GM19328 (cell line): ENCODE measurements around the gene SRGAP1.
"Not testable (repeated sequence)": the region's sequence is repeated elsewhere in the genome, so short reads cannot be mapped to it uniquely, and the experiment has no call there.

Source experiments
- ATAC-seq: cut with Tn5 transposase; IDR thresholded peaks from one replicate; pipeline ENCODE4 v1.9.1; 2021; ENCODE audit warnings: mild to moderate bottlenecking, moderate library complexity; ENCODE audit not compliant: unreplicated experiment

Gene SRGAP1

DNA sequence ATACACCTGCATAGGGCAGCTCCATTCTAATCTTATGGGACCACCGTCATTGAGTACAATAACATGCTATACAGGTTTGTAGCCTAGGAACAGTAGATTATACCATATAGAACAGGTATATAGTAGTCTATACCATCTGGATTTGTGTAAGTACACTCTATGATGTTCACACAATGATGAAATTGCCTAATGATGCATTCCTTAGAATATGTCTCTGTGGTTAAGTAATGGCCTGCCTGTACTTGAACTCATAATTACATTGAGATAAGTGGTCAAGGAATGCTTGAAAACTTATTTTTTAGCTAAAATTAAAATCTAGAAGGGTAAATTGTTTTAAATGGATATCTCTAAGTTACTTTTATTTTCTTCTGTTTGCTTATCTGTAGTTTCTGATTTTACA is 152.7 kb downstream of the SRGAP1 start:
- no peak for ATAC-seq

DNA sequence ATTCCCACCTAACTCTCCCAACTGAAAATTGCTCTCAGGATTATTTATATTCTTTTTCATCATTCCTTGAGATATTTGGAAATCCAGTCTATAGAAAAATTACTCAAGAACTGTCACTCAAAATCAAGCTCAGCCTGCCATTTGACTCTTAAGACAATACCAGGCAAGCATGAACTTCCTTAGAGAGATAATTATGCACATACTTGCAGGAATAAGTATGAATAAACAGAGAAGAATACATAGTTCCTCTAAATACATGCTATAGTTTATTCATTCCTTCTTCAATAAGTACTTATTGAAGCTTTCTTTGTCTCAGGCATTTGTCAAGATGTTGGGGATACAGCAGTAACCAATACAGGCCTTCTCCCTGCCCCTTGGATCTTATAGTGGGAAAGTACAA is 154.1 kb downstream of the SRGAP1 start:
- no peak for ATAC-seq

DNA sequence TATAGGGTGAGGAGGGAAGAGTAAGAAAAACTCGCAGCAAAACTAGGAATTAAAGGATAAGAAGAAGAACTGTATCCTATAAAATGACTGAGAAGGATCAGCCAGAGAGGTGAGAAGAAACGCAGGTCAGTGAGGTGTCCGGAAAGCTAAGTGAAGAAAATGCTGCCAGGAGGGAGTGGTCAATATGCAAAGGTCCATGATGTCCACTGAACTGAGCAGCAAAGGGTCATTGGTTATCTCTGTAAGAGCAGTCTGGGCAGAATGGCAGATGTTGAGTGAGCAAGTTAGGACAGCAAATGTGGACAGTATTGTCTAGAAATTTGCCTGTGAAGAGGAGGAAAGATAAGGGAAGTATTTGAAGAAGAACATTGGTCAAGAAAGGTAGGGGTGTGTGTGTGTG is 155.4 kb downstream of the SRGAP1 start:
- ATAC-seq = no peak

DNA sequence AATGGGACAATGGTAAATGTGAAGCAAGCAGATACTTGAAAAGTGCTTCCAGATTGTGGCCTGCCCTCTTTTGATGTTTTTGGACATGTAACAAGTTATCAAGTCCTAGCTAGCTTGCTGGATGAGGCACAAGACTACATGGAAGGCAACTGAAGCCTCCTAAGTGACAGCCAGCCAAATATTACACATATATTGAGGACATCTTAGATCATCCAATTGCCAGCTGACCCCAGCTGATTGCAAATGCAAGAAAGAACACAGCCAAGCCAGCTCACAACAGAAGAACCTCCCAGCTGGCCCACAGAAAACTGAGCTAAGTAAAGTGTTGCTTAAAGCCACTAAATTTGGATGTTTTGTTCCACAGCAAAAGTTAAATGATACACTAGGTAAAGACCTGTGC is 156.9 kb downstream of the SRGAP1 start:
- ATAC-seq = no peak

DNA sequence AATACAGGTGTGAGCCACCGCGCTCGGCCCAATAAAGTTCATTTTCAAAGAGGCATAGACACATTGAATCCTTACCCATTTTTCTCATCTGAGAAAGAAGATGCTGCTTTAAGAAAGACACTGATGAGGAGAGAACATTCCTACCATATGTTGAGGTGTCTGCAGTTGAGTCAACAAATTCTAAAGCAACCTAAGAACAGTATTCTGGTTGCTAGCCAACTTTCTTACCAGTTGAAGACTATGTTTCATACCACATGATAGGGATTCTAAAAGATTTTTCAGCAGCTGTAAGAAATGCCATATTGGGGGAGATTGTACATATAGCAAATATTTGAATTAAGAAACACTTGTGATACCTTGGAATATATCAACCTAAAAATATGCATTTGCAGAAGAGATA is 160.1 kb downstream of the SRGAP1 start:
- no peak for ATAC-seq

DNA sequence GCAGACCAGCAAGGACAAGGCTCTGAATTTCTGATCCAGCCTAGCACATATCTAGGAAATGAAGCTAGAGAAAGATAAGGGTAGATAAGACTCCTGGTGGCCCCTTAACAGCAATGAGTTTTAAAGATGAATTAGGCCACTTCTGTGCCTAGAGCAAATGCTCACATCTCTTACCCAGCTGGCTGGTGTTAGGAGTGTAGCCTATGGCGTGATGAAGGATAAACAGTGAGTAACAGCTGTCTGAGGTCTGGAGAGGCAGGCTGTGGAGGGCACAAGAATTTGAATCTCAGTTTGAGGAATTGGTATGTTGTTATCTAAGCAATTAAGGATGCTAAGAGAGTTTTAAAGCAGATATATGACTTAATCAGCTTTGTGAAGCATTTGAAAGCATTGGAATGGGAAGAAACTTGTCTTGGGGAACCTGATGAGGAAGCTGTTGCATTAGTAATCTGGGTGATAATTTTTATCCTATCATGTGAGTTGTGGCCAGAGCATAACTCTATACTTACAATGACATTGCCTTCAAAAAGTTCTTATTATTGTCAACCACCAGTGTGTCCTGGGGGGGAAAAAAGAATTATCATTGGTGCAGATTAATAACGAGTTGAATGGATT is 161.8 kb downstream of the SRGAP1 start:
- no peak for ATAC-seq

DNA sequence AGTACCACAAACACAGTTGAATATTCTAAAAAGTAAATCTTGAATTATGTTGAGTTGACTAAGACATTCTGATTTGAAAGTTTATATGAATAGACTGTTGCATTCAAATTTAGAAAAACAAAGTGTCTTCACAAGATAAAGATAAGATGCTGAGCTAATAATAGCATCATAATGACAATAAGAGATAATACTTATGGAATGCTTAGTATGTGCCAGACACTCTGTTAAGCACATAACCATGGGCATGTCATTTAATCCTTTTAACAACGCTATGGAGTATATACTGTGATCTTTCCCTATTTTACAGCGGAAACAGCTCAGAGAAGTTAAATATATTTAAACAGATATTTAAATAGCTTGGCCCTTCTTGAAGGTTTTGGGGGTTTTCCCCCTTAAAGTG is 163.4 kb downstream of the SRGAP1 start:
- no peak for ATAC-seq

DNA sequence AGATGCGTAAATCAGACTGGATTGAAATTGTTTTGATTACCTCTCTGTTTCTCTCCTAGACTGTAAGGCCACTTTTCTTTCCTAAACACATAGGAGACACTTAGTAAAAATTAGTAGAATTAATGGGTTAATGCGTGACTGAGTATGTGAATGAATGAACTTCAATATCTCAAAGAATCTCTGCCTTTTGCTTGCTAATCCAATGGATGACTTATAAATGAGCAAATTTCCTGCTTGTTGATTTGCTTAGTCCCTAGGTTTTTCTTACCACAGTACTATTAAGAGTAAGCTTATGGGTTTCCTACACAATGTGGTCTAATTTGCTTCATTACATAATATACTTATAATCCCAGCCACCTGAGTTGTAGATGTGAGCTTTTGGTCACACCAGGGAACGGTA is 164.1 kb downstream of the SRGAP1 start:
- no peak for ATAC-seq

DNA sequence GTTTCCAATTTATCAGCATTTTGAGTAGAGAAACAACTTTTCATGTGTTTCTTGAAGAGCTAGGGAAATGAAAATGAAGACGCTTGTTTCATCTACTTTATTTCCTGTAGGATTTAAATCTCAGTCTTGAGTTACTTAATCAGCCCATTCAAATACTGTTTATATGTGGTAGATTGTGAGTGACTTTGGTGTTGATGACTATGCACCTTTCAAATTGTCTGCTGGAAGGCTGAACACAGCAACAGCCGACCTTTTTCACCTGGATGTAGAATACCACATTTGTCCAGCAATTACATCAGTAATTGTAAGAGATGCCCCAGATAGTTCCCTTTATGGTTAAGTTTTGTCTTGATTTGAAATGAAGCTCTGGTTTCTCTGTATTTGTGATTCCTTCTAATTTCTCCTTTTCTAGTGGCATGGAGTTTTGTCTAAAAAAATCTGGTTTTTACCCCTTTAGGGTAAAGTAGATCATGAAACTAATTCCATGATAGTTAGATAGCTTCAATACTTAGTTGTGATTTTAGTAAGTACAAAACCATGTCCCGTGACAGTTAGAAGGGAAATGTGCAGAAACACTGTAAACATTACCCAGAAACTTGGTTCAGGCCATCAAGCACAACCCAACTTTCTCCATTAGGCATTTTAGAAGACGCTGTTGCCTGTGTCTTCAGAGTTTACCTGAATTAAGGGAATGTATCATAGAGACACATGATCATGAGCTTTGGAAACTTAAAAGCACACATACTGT is 165.0 kb downstream of the SRGAP1 start:
- ATAC-seq = no peak

DNA sequence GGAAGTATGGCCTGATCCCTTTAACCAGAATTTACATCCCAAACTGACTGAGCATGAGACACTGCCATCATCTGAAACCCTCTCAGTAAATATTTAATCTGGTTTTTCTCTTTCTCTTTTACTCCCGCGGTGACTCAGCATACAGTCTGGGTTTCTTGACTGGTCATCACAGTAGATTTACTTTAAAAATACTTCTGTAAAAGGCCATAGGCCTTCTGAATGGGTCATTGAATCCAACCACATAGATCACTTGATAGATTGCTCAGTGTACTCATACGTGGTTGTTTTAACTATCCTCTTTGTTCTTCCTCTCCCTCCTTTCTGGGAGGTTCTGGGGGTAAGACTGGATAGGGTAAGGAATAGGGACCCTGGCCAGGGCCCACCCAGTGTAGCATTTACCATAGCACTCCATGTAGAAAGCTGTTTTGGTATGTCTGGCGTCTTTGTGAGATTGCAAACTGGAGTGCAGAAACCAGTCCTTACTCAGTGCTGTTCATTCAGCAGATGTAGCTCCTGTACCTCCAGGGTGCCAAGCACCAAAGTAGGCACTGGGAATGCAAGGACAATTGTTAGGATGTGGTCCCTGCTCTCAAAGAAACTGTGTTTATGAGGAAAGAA is 165.7 kb downstream of the SRGAP1 start:
- no peak for ATAC-seq

DNA sequence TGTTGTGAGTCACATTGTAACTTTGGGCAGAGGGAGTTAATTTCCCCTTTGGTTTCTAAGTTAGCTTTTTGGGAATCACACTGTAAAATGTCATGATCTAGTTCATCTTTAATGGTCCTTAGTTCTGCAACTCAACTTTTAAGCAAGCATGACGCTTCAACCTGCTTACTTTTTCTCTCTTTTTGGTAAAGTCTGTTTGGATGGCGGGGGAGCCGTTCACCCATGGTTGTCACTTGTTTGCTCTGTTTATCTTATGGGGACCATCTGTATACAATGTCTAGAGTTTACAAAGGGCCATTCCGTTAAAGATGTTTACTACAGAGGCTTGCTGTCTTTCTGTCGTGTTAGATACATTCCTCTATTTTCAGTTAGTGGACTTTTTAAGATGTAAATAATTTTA is 172.0 kb downstream of the SRGAP1 start:
- ATAC-seq = no peak

DNA sequence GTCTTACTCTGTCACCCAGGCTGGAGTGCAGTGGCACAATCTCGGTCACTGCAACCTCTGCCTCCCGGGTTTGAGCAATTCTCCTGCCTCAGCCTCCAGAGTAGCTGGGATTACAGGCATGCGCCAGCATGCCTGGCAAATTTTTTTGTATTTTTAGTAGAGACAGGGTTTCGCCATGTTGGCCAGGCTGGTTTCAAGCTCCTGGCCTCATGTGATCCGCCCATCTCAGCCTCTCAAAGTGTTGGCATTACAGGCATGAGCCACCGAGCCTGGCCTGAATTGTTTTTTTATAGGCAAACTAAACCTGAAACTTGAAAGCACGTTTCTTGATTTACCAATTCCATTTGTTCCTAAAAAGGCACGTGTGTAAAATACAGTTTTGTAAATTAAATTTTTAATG is 173.6 kb downstream of the SRGAP1 start:
- ATAC-seq = not testable (repeated sequence)

DNA sequence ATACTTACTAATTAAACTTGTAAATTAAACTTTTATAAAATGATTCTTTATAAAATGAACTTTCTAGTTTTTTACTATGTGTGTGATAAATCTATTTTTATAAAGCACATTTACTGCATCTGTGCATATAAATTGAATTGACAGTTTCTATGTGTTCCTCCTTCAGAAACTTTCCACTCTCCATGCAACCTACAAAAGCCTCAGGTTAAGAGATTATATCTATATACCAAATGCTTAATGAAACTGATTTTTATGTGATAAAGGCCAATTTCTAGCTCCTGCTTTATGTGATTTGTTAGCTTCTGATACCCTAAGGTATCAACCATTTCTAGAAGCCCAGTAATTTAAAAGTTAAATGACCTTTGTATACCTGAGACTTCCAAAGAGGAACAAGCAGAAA is 174.0 kb downstream of the SRGAP1 start:
- ATAC-seq = no peak

DNA sequence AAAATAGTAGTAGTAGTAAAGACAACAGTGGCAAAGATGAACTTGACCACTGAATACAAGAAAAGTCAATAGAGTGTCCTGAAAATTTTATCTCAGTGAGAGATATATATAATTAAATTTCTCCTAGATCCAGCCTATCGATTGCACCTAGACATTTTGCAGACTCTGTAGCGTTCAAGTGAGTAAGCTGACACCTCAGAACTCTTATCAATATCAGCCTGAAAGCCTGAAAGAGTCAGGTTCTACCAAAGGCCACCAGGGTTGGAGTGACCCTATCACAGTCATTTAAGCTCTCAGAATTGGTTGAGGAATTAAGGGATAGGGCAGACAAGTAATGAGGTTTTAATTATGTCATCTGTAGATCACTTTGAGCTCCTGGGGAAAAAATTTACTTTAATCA is 174.6 kb downstream of the SRGAP1 start:
- ATAC-seq = no peak

DNA sequence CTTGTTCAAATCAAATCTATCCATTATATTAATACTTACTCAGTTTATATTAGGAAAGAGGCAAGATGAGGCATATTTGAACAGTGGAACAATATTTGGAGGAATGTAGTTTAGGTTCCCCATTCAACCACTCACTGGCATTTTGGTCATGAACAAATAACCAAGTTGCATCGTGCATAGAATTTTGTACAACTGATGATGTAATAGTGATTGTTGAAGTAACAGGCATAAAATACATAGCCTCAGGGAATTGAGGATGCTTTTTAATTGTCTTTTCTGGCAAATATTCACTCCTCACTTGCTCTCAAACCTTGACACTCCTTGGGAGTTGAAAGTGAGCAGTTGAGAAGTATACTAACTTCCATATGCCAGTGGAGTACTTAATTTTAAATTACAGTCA is 175.2 kb downstream of the SRGAP1 start:
- ATAC-seq = no peak

DNA sequence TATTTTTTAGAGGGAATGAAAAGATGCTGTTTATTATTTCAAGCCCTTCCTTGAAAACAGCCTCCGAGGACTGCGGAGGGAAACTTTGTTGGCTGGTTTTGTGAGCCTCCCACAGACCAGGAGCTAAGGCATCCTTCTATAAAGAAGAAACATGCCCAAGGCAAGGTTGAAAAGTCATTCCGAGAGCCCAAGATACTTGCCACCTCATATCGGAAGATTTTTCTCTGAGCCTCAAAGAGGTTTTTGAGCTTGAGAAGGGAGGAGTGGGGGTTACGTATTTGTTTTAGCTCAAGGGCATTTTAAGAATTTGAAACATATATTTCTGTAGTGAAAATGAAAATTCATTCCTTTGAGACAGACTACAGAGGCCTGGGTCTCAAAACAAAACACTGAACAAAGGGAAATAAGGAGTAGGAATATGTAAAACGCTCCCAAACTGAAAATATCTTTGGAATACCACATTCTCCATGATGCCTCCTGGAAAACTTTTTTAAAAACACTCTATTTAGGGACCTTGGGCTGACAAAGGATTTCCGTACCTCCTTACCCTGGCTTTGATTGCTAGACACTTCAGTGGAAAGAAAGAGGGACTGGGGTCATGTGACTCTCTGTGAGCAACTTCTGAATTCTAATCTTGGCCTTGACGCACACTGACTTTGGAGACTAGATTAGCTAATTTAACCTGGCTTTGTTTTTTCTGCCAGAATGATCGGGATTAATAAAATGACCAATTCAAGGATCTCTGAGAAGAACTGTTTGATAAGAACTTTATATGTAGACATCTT is 180.9 kb downstream of the SRGAP1 start:
- ATAC-seq = no peak

DNA sequence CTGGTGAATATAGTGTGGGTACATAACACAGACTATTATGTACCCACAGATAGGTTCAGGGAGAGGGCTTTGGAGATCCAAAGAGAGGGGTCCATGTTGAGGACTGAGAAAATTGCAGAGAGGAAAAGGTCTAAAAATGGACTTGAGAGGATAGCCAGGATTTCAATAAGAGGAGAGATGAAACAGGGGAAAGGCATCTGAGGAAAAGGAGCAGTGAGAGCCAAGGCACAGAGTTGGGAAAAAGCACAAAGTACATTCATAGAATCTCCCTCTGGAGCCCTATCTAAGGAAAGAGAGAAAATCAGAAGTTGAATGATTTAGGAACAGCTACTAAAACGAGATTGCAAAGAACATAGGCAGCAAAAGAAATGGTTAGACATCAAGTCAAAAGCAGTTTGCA is 182.8 kb downstream of the SRGAP1 start:
- ATAC-seq = no peak

DNA sequence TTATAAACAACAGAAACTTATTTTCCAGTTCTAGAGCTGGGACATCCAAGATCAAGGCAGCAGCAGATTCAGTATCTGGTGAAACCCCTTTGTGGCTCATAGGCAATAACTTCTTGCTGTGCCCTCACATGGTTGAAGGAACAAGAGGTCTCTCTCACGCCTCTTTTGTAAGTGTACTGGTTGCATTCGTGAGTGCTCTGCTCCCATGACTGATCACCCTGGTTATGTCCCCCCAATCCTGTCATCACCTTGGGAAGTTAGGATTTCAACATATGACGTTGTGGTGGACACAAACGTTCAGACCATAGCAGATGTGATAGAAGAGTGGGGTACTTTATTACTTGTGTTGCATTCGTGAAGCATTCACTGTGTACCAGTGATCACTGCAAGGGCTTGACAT is 184.0 kb downstream of the SRGAP1 start:
- no peak for ATAC-seq

DNA sequence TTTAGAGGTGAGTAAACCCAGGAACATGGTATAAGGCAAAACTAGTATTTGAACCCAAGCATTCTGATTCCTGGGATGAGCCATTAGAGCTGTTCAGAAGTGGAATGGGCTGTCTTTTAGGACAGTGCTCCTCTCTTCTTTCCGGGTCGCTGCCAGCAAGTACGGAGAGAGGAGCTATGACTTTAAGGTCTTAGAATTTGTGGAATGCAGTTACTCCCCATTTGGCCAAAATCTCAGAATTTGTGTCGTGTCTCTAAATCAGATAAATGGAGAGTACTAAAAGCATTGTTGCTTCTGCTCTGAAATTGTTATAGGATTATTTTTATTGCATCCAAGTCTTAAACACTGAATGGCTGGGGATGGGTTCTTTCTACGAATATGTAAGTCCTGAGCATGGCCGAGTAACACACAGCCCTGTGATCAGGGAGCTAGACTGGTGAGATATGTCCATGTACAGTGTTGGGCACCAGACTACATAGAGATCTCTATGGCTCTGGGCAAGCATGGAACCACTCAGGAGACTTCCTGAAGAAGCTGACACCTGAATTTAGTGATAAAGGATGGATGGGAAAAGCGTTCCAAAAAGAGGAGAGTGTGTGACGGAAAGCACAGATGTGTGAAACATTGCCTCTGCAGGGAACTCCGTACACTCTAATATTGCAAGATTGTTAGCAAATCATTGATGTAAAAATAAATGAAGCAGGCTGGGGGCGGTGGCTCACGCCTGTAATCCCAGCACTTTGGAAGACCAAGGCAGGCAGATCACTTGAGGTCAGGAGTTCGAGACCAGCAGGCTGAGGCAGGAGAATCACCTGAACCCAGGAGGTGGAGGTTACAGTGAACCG is 184.7 kb downstream of the SRGAP1 start:
- no peak for ATAC-seq

DNA sequence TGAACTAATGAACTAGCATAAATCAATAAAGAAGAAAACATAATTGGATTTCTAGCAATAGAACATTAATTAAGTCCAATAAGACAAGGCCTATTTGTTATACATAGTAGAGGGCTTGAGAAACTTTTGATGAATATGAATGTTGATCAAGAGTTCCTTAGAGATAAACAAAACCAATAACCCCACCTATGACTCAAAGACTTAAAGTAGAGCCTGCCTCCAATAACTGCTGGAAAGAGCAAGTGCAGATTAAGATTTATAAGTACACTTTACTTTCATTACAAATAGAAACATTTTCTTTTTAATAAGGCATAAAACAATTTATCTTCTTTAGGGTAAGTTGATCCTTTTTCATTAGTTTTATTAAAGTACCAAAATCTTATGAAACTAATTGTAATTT is 185.7 kb downstream of the SRGAP1 start:
- no peak for ATAC-seq

DNA sequence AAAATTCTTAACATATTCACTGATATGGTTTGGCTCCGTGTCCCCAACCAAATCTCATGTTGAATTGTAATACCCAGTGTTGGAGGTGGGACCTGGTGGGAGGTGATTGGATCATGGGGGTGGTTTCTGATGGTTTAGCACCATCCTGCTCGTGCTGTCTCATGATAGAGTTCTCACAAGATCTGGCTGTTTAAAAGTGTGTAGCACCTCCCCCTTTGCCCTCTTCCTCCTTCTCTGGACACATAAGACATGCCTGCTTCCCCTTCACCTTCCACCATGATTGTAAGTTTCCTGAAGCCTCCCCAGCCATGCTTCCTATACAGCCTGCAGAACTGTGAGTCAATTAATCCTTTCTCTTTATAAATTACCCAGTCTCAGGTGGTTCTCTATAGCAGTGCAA is 189.6 kb downstream of the SRGAP1 start:
- ATAC-seq = not testable (repeated sequence)
